Measurements from ENCODE around the gene KRTAP19-8.

DNA sequence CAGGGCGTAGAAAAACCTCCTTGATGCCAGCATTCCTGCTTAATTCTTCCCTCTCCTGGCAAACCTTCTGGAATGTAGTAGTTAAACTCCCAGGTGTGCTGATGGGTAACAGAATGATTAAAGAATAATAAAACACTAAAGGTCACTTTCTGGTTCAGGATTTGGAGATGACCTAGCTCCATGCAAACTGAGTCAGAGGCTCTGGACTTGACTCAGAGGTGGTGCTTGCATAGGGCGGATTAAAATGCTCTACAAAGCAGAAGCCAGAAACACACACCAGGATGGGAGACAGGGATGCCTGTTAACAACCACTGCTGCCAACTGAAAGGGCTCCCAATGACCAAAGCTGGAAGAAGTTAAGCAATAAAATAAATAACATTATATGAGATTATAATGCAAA is 41.5 kb downstream of the KRTAP19-8 start:
- TF ChIP-seq, protein P1, sequence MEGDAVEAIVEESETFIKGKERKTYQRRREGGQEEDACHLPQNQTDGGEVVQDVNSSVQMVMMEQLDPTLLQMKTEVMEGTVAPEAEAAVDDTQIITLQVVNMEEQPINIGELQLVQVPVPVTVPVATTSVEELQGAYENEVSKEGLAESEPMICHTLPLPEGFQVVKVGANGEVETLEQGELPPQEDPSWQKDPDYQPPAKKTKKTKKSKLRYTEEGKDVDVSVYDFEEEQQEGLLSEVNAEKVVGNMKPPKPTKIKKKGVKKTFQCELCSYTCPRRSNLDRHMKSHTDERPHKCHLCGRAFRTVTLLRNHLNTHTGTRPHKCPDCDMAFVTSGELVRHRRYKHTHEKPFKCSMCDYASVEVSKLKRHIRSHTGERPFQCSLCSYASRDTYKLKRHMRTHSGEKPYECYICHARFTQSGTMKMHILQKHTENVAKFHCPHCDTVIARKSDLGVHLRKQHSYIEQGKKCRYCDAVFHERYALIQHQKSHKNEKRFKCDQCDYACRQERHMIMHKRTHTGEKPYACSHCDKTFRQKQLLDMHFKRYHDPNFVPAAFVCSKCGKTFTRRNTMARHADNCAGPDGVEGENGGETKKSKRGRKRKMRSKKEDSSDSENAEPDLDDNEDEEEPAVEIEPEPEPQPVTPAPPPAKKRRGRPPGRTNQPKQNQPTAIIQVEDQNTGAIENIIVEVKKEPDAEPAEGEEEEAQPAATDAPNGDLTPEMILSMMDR (IDR thresholded peaks at IDR 0.05; ENCODE audit: low read length): no peak
- TF ChIP-seq EZH2 (IDR thresholded peaks at IDR 0.05; ENCODE audit: borderline replicate concordance, low read length): no peak
